ENCODE data around the gene ST7L.
"Not testable (repeated sequence)": the region's sequence is repeated elsewhere in the genome, so short reads cannot be mapped to it uniquely, and the experiment has no call there.

Gene ST7L

GRCh38 chr1:112501810-112502641, 116.9 kb downstream of the ST7L start:
- no peak for DNase-seq (ENCODE audit: low read depth, low spot score)

- no peak for DNase-seq (ENCODE audit: low read depth, low spot score)
These were observed 122.7 kb downstream of the ST7L start for GRCh38 chr1:112496290-112496689.

DNA sequence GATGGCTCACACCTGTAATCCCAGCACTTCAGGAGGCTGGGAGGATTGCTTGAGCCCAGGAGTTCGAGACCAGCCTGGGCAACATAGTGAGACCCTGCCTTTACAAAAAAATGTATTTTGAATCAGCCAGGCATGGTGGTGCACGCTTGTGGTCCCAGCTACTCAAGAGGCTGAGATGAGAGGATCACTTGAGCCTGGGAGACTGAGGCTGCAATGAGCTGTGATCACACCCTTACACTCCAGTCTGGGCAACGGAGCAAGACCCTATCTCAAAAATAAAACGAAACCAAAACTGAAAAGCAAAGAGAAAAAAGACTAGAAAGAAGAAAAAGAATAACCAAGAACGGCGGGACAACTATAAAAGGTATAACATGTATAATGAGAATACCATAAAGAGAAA, 125.6 kb downstream of the ST7L start:
- no peak for DNase-seq (ENCODE audit: low read depth, low spot score)

- DNase-seq (ENCODE audit: low read depth, low spot score), result no peak
These were observed 126.9 kb downstream of the ST7L start for GRCh38 chr1:112492076-112492475.

GRCh38 chr1:112488141-112488540, 130.8 kb downstream of the ST7L start:
- DNase-seq (ENCODE audit: low read depth, low spot score), result no peak

GRCh38 chr1:112487686-112488085, 131.3 kb downstream of the ST7L start:
- DNase-seq (ENCODE audit: low read depth, low spot score), result not testable (repeated sequence)

DNA sequence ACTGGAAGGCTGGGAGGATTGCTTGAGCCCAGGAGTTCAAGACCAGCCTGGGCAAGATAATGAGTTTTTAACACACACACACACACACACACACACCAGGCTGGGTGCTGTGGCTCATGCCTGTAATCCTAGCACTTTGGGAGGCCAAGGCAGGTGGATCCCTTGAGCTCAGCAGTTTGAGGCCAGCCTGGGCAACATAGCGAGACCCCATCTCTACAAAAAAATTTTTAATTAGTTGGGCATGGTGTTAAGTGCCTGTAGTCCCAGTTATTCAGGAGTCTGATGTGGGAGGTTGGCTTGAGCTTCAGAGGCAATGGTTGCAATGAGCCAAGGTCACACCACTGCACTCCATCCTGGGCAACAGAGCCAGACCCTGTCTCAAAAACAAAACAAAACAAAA, 132.9 kb downstream of the ST7L start:
- not testable (repeated sequence) for DNase-seq (ENCODE audit: low read depth, low spot score)

- no peak for DNase-seq (ENCODE audit: low read depth, low spot score)
These were observed 140.6 kb downstream of the ST7L start for GRCh38 chr1:112478314-112478713.

GRCh38 chr1:112477550-112477949, 141.4 kb downstream of the ST7L start:
- DNase-seq (ENCODE audit: low read depth, low spot score), result no peak
